Skin epidermis (tissue), 12 donors: ENCODE data around the gene TROAP.

Experiments used
- H3K27ac ChIP-seq, 21 experiments: fragments of 200-600 bp; sonication (generic) in 11 of 21; one replicate each; pipeline ENCODE4 v1.5.0; 2020; ENCODE audit warnings: mild to moderate bottlenecking in 3 of 21, inconsistent platforms in 2 of 21, moderate library complexity in 2 of 21
- H3K4me3 ChIP-seq, 7 experiments: fragments of 200-600 bp; sonication (generic) in 2 of 7; one replicate each; pipeline ENCODE4 v1.5.0; 2020; ENCODE audit warnings: inconsistent platforms in 2 of 7, mild to moderate bottlenecking in 2 of 7, moderate library complexity in 1 of 7

Gene TROAP

GRCh38 chr12:49339464-49339861 lies 16.4 kb downstream of the TROAP start:
- H3K4me3 ChIP-seq, result no peak overlapping the region
- H3K27ac ChIP-seq, result no peak overlapping the region

DNA sequence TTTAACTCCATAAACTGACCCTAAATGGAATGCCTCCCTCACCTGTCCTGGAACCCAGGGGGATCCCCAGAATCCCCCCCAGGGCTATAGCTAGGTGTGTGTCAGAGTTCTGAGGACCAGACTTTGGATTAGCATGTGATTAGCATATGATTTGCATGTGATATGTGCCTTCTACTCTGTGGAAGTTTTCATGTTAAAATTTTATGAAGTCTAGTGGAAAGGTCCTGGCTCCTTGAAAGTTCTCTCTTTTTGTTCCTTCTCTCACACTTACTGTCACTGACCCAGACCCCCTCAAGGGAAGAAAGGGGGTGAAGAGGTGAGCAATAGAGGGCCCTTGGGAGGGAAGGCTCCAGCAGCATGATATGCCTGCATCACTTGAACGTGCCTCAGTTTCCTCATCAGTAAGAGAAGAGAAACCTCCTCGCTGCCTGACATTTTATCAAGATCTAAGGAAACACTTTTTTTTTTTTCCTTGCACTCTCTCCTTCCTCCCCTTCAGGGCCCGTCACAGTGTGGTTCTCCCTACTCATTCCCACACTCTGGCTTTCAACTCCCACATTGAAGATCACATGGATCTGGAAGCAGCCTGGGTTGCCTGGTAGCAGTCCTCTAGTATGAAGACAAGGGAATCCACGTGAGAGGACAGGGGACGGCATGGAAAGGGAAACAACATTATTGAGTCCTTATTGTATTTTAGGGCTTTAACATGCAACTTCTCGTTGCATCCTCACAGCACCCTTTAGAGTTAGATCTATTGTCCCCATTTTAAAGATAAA lies 17.2 kb downstream of the TROAP start:
- Histone ChIP-seq H3K27ac (no peak overlapping the region), H3K4me3 (no peak overlapping the region)

DNA sequence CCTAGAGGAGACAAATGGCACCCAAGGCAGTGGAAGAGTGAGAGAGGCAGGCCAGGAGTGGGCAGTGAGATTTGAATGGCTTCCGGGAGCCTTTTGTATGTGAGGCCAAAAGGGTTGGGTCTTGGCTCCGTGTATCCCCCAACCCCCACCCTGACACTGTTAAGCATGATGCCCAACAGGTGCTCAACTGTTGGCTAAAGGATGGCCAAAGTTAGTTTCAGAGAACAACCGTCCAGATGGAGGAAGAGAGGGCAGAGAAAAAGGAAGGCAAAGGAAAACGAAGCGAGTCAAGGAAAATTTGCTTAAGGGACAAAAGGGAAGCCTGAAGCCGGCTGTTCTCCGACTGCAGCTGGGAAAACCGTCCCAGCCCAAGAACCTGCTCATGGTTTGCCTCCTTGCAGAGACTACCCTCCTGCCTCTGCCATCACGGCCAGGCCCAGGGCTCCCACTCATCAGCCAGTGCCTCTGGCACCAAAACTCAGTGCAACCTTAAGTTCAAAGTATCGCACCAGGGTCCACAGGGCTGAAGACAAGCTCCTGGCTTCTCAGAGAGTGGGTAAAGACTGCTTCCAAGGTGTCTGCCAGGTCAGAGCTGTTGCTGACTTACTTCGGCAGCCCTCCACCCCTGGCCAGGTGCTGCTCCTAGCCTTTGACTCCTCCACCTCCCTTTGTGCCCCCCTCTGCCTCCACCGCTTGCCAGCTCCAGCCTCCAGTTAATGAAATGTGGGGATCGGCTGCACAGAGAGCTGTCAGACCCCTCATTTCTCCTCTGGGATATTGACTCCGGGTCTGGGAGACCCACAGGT lies 18.1 kb downstream of the TROAP start:
- Histone ChIP-seq H3K27ac (no peak overlapping the region), H3K4me3 (no peak overlapping the region)

- Histone ChIP-seq H3K27ac (no peak overlapping the region), H3K4me3 (peak overlapping the region in 2 of 7 experiments; percentile 24 to 30)
These were observed 18.7 kb downstream of the TROAP start for GRCh38 chr12:49341777-49342065.

- Histone ChIP-seq H3K4me3 (peak overlapping the region in 6 of 7 experiments; percentile 23 to 30 (median 25)), H3K27ac (peak overlapping the region in 2 of 21 experiments; percentile 4 to 30)
These were observed 19.2 kb downstream of the TROAP start for GRCh38 chr12:49342066-49342913.

DNA sequence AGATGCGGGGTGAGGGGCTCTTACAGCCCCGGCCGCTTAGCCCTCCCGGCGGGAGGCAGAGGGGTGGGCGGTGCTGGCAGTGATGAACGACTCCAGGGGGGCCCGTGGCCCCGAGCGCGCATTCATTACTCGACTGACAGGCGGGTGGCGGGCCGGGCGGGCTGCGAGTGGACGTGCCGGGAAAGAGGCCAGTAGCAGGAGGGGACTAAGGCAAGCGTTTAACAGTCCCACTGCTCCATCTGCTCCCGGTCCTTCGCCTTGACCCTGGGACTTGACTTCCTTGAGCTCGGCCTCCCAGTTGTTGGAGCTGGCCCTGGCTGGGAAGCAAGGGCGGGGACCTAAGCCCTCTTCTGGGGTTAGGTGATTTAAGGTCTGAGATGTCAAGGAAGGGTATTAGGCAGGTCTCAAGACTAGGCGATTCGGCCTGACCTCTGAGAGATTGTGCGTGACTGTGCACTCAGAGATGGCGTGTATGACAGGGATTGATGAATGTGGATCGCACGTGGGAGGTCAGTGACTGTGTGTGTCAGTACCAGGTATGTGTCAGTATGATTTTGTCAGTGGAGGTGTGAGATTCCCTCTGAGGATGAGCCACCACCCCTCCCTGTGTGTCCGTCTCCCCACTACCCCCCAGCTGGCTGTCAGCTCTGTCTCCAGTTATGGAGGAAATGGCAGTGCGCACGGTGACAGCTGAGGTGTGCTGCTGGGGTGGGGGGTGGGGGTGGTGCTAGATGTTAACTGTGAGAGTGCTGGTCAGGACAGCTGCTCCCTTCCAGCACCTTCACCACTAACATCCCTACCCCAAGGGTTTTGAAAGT lies 20.1 kb downstream of the TROAP start:
- H3K27ac ChIP-seq, result no peak overlapping the region
- H3K4me3 ChIP-seq, result peak overlapping the region in 6 of 7 experiments; percentile 23 to 30 (median 25)

DNA sequence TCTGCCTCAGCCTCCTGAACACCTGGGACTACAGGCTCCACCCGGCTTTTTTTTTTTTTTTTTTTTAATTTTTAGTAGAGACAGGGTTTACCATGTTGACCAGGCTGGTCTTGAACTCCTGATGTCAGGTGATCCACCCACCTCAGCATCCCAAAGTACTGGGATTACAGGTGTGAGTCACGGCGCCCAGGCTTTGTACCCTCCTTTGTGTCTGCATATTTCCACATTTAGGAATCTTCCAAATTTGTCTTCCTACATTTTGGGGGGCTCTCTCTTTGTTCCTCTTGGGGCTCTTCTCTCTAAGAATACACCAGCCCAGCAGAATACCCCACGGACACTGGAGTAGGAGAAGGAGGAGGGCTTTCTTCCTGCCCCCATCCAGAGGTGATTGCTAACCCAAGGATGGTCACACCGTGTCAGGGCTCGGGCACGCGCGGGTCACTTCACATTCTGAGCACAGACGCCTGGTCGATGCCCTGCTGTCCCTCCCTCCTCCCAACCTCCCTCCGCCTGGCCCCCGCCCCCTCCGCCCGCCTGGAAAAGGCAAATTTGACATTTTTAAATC lies 21.5 kb downstream of the TROAP start:
- Histone ChIP-seq H3K27ac (no peak overlapping the region), H3K4me3 (no peak overlapping the region)

- Histone ChIP-seq H3K4me3 (peak overlapping the region; percentile 7 to 41 (median 22)), H3K27ac (peak overlapping the region in 1 of 21 experiments; percentile 24)
These were observed 22.2 kb downstream of the TROAP start for GRCh38 chr12:49345051-49345824.

DNA sequence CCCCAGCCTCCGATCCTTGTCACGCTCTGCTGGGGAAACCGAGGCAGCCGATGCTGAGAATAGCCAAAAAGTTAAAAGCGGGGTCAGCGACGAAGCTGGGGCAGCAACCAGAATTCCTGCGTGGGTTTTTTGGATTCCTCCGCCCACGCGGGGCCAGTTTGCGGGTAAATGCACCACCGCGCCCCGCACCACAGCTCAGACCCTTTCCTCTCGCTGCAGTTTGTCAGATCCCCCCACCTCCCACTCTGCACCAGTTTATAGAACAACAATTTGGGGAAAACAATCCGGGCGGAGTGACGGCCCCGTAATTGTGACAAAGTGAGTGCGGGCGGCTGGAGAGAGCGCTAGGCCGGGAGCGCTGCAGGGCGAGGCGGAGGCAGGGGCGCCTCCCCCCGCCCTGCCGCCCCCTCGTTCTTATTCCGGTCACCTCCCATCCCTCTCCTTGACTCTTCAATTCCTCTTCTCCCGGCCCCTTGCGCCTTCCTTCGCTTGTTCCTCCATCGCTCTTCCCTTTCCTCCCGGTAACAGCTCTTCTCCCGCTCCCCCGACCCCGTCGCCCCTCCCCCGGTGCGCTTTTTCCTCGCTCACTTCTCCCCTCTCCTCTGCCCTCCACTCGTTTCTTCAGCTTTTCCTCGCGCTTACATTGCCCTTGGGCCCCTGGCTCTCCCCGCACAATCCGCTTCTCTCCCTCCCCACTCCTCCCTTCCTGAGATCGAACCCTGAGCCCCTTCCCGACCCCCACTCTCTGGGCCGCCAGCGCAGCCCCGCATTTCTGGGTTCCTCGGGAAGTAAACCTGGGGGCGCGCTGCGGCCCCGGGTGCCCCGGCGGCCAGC lies 23.0 kb downstream of the TROAP start:
- peak overlapping the region; percentile 7 to 41 (median 22) for H3K4me3 ChIP-seq
- H3K27ac ChIP-seq, result no peak overlapping the region

DNA sequence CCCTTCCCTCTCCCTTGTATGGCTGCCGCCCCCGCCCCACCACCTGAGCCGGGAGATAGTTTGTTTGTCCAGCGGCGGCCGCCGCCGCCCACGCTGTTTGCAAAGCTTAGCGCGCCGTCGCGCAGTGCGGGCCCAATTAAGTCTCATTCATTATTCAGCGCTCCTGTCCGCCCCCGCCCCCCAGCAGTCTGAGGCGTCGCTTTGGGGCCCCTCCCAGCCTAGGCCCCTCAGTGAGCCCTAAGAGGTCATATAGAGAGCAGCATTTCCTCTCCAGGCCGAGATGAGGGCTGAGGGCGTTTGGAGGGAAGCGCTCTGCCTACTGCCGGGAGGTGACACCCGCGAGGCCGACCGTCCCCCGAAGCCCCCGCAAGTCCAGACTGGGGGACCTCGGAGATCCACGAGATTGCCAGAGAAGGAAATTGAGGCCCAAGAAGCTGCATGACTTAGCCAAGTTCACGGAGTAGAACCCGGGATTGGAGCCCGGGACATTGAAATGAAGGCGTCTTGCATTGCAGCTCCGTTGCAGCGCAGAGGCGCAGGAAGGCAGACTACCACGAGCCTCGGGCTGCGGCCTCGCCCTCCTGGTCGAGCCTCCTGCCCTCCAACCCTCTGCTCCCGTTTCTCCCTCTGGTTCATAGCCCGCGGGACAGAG lies 23.7 kb downstream of the TROAP start, which contains the start of gene DNAJC22:
Gene DNAJC22 (plus strand): TSS at position 230 of the 652 bp plus-strand sequence. CDS start 1,985 bp downstream, outside the sequence.
- peak within 1 kb of the TSS; percentile 7 to 41 (median 22) for H3K4me3 ChIP-seq
- no peak within 1 kb of the TSS for H3K27ac ChIP-seq

- H3K4me3 ChIP-seq, result peak overlapping the region in 6 of 7 experiments; percentile 0 to 41 (median 24)
- no peak overlapping the region for H3K27ac ChIP-seq
These were observed 24.5 kb downstream of the TROAP start for GRCh38 chr12:49347311-49348193.

GRCh38 chr12:49348781-49349180 lies 25.7 kb downstream of the TROAP start:
- Histone ChIP-seq H3K27ac (no peak overlapping the region), H3K4me3 (no peak overlapping the region)

GRCh38 chr12:49349266-49349665 lies 26.2 kb downstream of the TROAP start:
- Histone ChIP-seq H3K27ac (no peak overlapping the region), H3K4me3 (no peak overlapping the region)

DNA sequence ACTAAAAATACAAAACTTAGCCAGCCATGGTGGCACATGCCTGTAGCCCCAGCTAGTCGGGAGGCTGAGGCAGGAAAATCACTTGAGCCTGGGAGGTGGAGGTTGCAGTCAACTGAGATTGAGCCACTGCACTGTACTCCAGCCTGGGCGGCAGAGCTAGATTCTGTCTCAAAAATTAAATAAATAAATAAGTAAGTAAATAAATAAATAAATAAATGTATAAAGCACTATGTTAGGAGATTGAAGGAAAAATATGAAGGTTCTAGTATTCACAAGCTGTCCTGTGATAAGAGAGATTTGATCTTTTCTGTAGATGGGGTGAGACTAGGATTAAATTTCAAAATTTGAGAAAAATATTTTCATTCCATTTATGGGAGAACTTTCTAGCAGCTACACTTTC lies 29.3 kb downstream of the TROAP start:
- H3K4me3 ChIP-seq, result no peak overlapping the region
- no peak overlapping the region for H3K27ac ChIP-seq

DNA sequence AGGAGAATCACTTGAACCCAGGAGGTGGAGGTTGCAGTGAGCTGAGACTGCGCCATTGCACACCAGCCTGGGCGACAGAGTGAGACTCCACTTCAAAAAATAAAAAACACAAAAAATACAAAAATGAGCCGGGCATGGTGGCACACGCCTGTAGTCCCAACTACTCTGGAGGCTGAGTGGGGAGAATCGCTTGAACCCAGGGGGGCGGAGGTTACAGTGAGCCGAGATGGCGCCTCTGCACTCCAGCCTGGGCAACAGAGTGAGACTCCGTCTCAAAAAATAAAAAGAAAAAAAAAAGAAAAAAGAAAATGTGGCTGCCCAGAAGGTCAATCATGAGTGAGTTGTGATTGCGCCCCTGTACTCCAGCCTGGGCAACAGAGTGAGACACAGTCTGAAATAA lies 32.9 kb downstream of the TROAP start:
- no peak overlapping the region for H3K4me3 ChIP-seq
- H3K27ac ChIP-seq, result no peak overlapping the region
